Memory B cell (primary cell): ENCODE measurements around the gene COPE.

ENCODE experiments used
- ATAC-seq: fragments of 150-1000 bp; cut with Tn5 transposase; 2 replicates; pipeline ENCODE4 v1.10.0; 2021; ENCODE audit warnings: low read depth, mild to moderate bottlenecking, moderate library complexity
- DNase-seq, 2 donors: peaks; one replicate each; pipeline ENCODE4 v3.0.0; 2022; ENCODE audit warnings: low spot score in 2 of 2
- H3K27ac Mint-ChIP-seq: one replicate; pipeline ENCODE4 v1.8.0; 2022; ENCODE audit warnings: mild to moderate bottlenecking, moderate library complexity, mixed read lengths
- H3K27me3 Mint-ChIP-seq: one replicate; pipeline ENCODE4 v1.8.0; 2022; ENCODE audit warnings: mixed read lengths
- H3K36me3 Mint-ChIP-seq: one replicate; pipeline ENCODE4 v1.8.0; 2022; ENCODE audit warnings: mild to moderate bottlenecking, mixed read lengths
- H3K4me1 Mint-ChIP-seq: one replicate; pipeline ENCODE4 v1.8.0; 2022; ENCODE audit warnings: mixed read lengths
- H3K4me3 Mint-ChIP-seq: one replicate; pipeline ENCODE4 v1.8.0; 2022; ENCODE audit warnings: mild to moderate bottlenecking, moderate library complexity, mixed read lengths
- H3K9me3 Mint-ChIP-seq: one replicate; pipeline ENCODE4 v1.8.0; 2022; ENCODE audit warnings: mixed read lengths

The COPE gene

GRCh38 chr19:18898607-18899408 lies 20.4 kb downstream of the COPE start:
- peaks cover 11% of the 10 kb centered on the region for H3K36me3 Mint-ChIP-seq
- peaks cover 10% of the 10 kb centered on the region for H3K27me3 Mint-ChIP-seq

GRCh38 chr19:18898081-18898606 lies 21.0 kb downstream of the COPE start:
- no peak for DNase-seq
- H3K27me3 Mint-ChIP-seq = peaks cover 17% of the 10 kb centered on the region
- H3K4me3 Mint-ChIP-seq = no peak overlapping the region
- no peaks in the 10 kb centered on the region for H3K9me3 Mint-ChIP-seq
- peaks cover 8% of the 10 kb centered on the region for H3K4me1 Mint-ChIP-seq
- no peak for ATAC-seq
- H3K27ac Mint-ChIP-seq = no peak overlapping the region
- H3K36me3 Mint-ChIP-seq = peaks cover 11% of the 10 kb centered on the region

More at GRCh38 chr19:18898607-18899408, 20.4 kb downstream of the COPE start:
- Mint-ChIP-seq H3K27ac (no peak overlapping the region), H3K4me3 (no peak overlapping the region), H3K4me1 (peaks cover 8% of the 10 kb centered on the region), H3K9me3 (no peaks in the 10 kb centered on the region)
- ATAC-seq (no peak), DNase-seq (no peak)

DNA sequence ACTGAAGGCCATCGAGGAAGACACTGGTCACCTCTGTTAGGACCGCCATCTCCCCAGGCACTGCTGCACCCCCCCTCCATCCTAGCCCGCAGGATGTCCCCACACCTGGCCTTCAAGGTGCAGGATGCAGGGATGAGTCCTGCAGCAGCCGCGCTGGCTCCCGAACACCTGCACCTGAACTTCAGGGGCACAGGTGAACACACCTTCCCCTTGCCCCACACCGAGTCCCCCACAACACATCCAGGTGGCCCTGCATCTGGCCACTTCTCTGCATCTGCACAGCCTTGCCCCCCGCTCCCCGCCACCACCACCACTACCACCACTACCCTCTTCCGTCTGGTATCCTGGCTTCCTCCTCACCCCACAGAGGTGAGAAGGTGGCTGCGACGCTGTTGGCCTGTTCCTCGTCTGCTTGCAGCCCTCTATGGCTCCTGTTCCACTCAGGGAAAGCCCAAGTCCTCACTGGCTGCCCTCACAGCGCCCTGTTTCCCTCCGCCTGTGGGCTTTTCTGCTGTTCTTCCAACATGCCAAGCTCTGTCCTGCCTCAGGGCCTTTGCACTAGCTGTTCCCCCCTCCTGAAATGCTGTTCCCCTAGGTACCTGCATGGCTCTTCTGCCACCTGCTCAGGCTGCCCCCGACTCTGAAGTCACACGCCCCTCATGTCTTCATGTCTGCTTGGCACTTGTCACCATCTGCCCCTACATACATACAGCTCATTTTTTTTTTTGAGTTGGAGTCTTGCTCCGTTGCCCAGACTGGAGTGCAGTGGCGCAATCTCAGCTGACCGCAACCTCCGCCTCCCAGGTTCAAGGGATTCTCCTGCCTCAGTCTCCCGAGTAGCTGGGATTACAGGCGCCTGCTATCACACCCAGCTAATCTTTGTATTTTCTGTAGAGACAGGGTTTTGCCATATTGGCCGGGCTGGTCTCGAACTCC lies 21.8 kb downstream of the COPE start:
- no peak overlapping the region for H3K27ac Mint-ChIP-seq
- H3K4me3 Mint-ChIP-seq = peak overlapping the region; percentile 38
- DNase-seq (no peak), ATAC-seq (no peak)
- no peaks in the 10 kb centered on the region for H3K9me3 Mint-ChIP-seq
- H3K36me3 Mint-ChIP-seq = peaks cover 8% of the 10 kb centered on the region
- H3K27me3 Mint-ChIP-seq = peaks cover 19% of the 10 kb centered on the region
- H3K4me1 Mint-ChIP-seq = peaks cover 10% of the 10 kb centered on the region

- H3K4me1 Mint-ChIP-seq = peaks cover 10% of the 10 kb centered on the region
- H3K27me3 Mint-ChIP-seq = peaks cover 19% of the 10 kb centered on the region
- ATAC-seq = no peak
- peak overlapping the region; percentile 85 for H3K4me3 Mint-ChIP-seq
- DNase-seq = no peak
- H3K9me3 Mint-ChIP-seq = no peaks in the 10 kb centered on the region
- H3K27ac Mint-ChIP-seq = no peak overlapping the region
- H3K36me3 Mint-ChIP-seq = peaks cover 8% of the 10 kb centered on the region
Observed at GRCh38 chr19:18896421-18896841, 22.8 kb downstream of the COPE start.

- Mint-ChIP-seq H3K9me3 (no peaks in the 10 kb centered on the region), H3K36me3 (peaks cover 8% of the 10 kb centered on the region), H3K4me3 (peak within 1 kb of the TSS; percentile 85), H3K27ac (no peak within 1 kb of the TSS), H3K4me1 (peaks cover 10% of the 10 kb centered on the region), H3K27me3 (peaks cover 19% of the 10 kb centered on the region)
- DNase-seq (no peak), ATAC-seq (peak; percentile 34)
Observed at GRCh38 chr19:18895824-18896341, 23.3 kb downstream of the COPE start, which contains the start of gene CERS1. TSS of gene CERS1 (minus strand) at chr19:18896158. CDS start at chr19:18896072, 86 bp downstream.

GRCh38 chr19:18895038-18895823 lies 24.0 kb downstream of the COPE start:
- Mint-ChIP-seq H3K27me3 (peaks cover 19% of the 10 kb centered on the region), H3K4me3 (peak overlapping the region; percentile 46)

DNA sequence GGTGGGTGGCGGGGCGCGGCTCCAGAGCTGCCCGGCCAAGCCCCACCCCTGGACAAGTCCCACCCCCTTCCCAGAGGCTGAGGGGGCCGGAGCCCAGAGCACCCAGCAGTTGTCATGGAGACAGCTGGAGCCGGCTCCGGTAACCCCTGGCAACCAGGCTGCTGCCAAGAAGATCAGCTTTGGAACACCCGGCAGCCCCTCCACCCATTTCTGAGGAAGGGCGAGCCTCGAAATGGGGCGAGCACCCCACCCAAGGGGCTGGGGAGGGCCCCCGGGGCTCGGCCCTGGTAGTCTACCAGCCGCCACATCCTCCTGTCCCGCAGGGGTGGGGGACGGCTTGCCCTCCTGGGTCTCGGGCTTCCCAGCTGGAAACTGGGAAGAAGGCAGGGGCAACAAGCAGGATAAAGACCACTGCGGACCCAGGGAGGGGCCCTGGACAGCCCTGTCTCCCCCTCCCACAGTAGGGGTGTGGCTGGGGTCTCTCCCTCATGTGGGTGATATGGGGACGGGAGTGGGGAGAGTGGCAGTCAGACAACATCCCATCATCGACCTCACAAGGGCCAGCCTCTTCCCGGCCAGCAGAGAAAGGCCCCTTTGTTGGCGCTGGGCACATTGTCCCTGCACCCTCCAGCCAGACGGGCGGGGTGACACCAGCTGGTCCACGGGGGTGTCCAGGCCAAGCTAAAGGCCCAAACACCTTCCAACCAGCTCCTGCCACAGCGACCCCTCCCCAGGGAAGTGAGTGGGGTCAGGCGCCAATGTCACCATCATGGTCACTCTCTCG lies 24.7 kb downstream of the COPE start:
- peak overlapping the region; percentile 27 for H3K4me3 Mint-ChIP-seq
- H3K9me3 Mint-ChIP-seq = no peaks in the 10 kb centered on the region
- H3K4me1 Mint-ChIP-seq = peaks cover 10% of the 10 kb centered on the region
- H3K27me3 Mint-ChIP-seq = peaks cover 23% of the 10 kb centered on the region
- ATAC-seq (no peak), DNase-seq (no peak)
- no peak overlapping the region for H3K27ac Mint-ChIP-seq
- H3K36me3 Mint-ChIP-seq = peaks cover 2% of the 10 kb centered on the region

More at GRCh38 chr19:18895038-18895823, 24.0 kb downstream of the COPE start:
- no peaks in the 10 kb centered on the region for H3K9me3 Mint-ChIP-seq
- no peak overlapping the region for H3K27ac Mint-ChIP-seq
- ATAC-seq (peak; percentile 39), DNase-seq (no peak)
- peaks cover 8% of the 10 kb centered on the region for H3K36me3 Mint-ChIP-seq
- H3K4me1 Mint-ChIP-seq = peaks cover 10% of the 10 kb centered on the region

GRCh38 chr19:18893587-18894253 lies 25.5 kb downstream of the COPE start:
- H3K4me1 Mint-ChIP-seq = peaks cover 10% of the 10 kb centered on the region
- no peak overlapping the region for H3K27ac Mint-ChIP-seq
- no peaks in the 10 kb centered on the region for H3K9me3 Mint-ChIP-seq
- H3K27me3 Mint-ChIP-seq = peaks cover 23% of the 10 kb centered on the region
- peak overlapping the region; percentile 50 for H3K4me3 Mint-ChIP-seq
- ATAC-seq = no peak
- no peak for DNase-seq
- no peaks in the 10 kb centered on the region for H3K36me3 Mint-ChIP-seq

GRCh38 chr19:18889949-18890745 lies 29.0 kb downstream of the COPE start:
- H3K4me3 Mint-ChIP-seq = no peak overlapping the region
- H3K36me3 Mint-ChIP-seq = no peaks in the 10 kb centered on the region
- no peak overlapping the region for H3K27ac Mint-ChIP-seq
- no peaks in the 10 kb centered on the region for H3K9me3 Mint-ChIP-seq
- peaks cover 2% of the 10 kb centered on the region for H3K4me1 Mint-ChIP-seq
- H3K27me3 Mint-ChIP-seq = peaks cover 19% of the 10 kb centered on the region
- DNase-seq (no peak), ATAC-seq (no peak)

GRCh38 chr19:18886972-18887371 lies 32.2 kb downstream of the COPE start:
- Mint-ChIP-seq H3K4me1 (no peaks in the 10 kb centered on the region), H3K27me3 (peaks cover 9% of the 10 kb centered on the region), H3K9me3 (no peaks in the 10 kb centered on the region), H3K27ac (no peak overlapping the region), H3K4me3 (no peak overlapping the region), H3K36me3 (no peaks in the 10 kb centered on the region)
- no peak for ATAC-seq
- no peak for DNase-seq

DNA sequence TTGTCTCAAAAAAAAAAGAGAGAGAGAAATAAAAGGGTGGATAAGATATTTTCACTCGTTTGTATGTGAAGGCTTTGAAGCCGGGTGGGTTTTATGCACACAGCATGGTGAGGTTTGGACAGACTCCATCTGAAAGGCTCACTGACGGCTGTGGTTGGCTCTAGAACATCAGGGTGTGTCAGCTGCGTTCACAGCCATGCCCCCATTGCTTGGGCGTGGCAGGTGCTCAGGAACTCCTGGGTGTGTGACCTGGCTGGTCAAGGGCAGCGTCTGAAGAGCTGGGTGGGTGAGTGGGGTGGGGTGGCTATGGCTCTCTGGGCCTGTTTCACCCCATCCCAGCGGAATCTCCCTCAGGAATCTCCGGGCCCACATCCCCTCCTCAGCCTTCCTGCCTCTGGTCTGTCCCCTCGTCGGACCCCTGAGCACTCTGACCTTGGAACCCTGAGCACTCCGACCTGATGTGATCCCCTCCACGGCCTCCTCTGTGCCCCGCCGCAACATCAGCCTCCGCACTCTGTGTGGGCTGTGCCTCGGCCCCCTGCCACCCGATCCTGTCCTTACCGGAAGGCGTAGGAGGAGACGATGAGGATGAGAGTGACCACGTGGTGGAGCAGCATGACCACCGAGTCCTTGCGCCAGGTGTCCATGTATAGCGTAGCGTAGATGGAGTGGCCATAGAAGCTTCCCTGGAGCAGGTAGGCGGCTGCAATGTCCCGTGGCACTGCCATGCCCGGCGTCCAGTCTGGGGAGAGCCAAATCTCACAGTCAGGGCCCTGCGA lies 35.5 kb downstream of the COPE start:
- H3K27me3 Mint-ChIP-seq = peaks cover 4% of the 10 kb centered on the region
- ATAC-seq (no peak), DNase-seq (no peak)
- no peaks in the 10 kb centered on the region for H3K4me1 Mint-ChIP-seq
- no peaks in the 10 kb centered on the region for H3K36me3 Mint-ChIP-seq
- no peak overlapping the region for H3K27ac Mint-ChIP-seq
- H3K9me3 Mint-ChIP-seq = no peaks in the 10 kb centered on the region
- H3K4me3 Mint-ChIP-seq = no peak overlapping the region
